IMR-90 (cell line): ENCODE results near the gene DOCK6.

Experiments used
- CHD1 ChIP-seq: IDR thresholded peaks from 2 replicates; pipeline ENCODE4 v1.6.1; 2012; ENCODE audit warnings: low read depth, low read length, improper control_type of control experiment
- FOS ChIP-seq: fragments of 150-350 bp; IDR thresholded peaks from 2 replicates; pipeline ENCODE4 v1.6.1; 2016; ENCODE audit warnings: low read depth, low read length
- MAFK ChIP-seq: IDR thresholded peaks from 2 replicates; pipeline ENCODE4 v1.6.1; 2012; ENCODE audit warnings: low read depth, low read length, improper control_type of control experiment
- MXI1 ChIP-seq: IDR thresholded peaks from 2 replicates; pipeline ENCODE4 v1.6.1; 2012; ENCODE audit warnings: low read depth, mild to moderate bottlenecking, low read length, moderate library complexity, borderline replicate concordance
- POLR2A ChIP-seq: IDR thresholded peaks from 2 replicates; pipeline ENCODE4 v1.6.1; 2012; ENCODE audit warnings: mild to moderate bottlenecking, low read depth, low read length
- RAD21 ChIP-seq: IDR thresholded peaks from 2 replicates; pipeline ENCODE4 v1.6.1; 2012; ENCODE audit warnings: low read length, improper control_type of control experiment
- SMC3 ChIP-seq: fragments of 150-350 bp; IDR thresholded peaks from 2 replicates; pipeline ENCODE4 v1.6.1; 2016; ENCODE audit warnings: low read depth, mild to moderate bottlenecking, antibody characterized with exemption, low read length, moderate library complexity
- TF ChIP-seq, protein P1 (sequence below): conservative IDR thresholded peaks from 2 replicates; pipeline ENCODE4 v1.5.1; 2012; ENCODE audit warnings: mild to moderate bottlenecking, low read depth, low read length, improper control_type of control experiment
- TF ChIP-seq, protein P2 (sequence below): fragments of 150-350 bp; IDR thresholded peaks from 2 replicates; pipeline ENCODE4 v1.6.1; 2017; ENCODE audit warnings: mild to moderate bottlenecking, antibody characterized with exemption, low read length, low read depth
- TF ChIP-seq, protein P3 (sequence below): fragments of 150-350 bp; IDR thresholded peaks from 2 replicates; pipeline ENCODE4 v1.6.1; 2016; ENCODE audit warnings: low read depth, mild to moderate bottlenecking, low read length, moderate library complexity, borderline replicate concordance

DNA sequence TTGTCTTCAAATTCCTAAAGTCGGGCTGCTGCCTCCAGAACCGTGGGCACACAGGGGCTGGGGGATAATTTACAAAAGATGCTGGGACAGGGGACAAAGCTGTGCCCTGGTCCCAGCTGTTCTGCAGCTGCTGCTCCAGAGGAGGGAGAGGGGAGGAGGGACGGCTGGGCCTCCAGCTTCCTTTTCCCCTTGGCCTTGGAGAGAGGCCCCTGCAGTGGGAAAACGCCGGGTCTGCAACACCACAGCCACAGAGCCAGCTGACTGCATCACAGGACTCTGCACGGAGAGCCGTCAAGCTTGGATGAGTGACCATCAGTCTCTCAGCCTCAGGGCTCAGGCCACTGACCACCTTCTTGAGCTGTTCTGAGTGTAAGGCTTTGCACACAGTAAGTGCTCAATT lies 6.1 kb downstream of the DOCK6 start:
- TF ChIP-seq POLR2A: no peak
- TF ChIP-seq MAFK: no peak
- TF ChIP-seq, protein P1, sequence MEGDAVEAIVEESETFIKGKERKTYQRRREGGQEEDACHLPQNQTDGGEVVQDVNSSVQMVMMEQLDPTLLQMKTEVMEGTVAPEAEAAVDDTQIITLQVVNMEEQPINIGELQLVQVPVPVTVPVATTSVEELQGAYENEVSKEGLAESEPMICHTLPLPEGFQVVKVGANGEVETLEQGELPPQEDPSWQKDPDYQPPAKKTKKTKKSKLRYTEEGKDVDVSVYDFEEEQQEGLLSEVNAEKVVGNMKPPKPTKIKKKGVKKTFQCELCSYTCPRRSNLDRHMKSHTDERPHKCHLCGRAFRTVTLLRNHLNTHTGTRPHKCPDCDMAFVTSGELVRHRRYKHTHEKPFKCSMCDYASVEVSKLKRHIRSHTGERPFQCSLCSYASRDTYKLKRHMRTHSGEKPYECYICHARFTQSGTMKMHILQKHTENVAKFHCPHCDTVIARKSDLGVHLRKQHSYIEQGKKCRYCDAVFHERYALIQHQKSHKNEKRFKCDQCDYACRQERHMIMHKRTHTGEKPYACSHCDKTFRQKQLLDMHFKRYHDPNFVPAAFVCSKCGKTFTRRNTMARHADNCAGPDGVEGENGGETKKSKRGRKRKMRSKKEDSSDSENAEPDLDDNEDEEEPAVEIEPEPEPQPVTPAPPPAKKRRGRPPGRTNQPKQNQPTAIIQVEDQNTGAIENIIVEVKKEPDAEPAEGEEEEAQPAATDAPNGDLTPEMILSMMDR: no peak
- TF ChIP-seq SMC3: no peak
- TF ChIP-seq FOS: no peak
- TF ChIP-seq MXI1: no peak
- no peak for TF ChIP-seq RAD21
- TF ChIP-seq, protein P2, sequence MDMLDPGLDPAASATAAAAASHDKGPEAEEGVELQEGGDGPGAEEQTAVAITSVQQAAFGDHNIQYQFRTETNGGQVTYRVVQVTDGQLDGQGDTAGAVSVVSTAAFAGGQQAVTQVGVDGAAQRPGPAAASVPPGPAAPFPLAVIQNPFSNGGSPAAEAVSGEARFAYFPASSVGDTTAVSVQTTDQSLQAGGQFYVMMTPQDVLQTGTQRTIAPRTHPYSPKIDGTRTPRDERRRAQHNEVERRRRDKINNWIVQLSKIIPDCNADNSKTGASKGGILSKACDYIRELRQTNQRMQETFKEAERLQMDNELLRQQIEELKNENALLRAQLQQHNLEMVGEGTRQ: no peak
- TF ChIP-seq CHD1: no peak
- TF ChIP-seq, protein P3, sequence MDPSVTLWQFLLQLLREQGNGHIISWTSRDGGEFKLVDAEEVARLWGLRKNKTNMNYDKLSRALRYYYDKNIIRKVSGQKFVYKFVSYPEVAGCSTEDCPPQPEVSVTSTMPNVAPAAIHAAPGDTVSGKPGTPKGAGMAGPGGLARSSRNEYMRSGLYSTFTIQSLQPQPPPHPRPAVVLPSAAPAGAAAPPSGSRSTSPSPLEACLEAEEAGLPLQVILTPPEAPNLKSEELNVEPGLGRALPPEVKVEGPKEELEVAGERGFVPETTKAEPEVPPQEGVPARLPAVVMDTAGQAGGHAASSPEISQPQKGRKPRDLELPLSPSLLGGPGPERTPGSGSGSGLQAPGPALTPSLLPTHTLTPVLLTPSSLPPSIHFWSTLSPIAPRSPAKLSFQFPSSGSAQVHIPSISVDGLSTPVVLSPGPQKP: no peak
